Activated naive CD4-positive, alpha-beta T cell treated with anti-CD3 and anti-CD28 coated beads, Interleukin-2, amount 50 U/mL, for 24 hours (primary cell): ENCODE data around the gene QRSL1.

Source experiments
- H3K27ac Mint-ChIP-seq: one replicate; pipeline ENCODE4 v1.8.0; 2021; ENCODE audit warnings: mild to moderate bottlenecking, mixed read lengths
- H3K27me3 Mint-ChIP-seq: one replicate; pipeline ENCODE4 v1.8.0; 2021; ENCODE audit warnings: mixed read lengths
- H3K36me3 Mint-ChIP-seq: one replicate; pipeline ENCODE4 v1.8.0; 2021; ENCODE audit warnings: mixed read lengths
- H3K4me1 Mint-ChIP-seq: one replicate; pipeline ENCODE4 v1.8.0; 2021; ENCODE audit warnings: mixed read lengths
- H3K4me3 Mint-ChIP-seq: one replicate; pipeline ENCODE4 v1.8.0; 2021; ENCODE audit warnings: mild to moderate bottlenecking, mixed read lengths
- H3K9me3 Mint-ChIP-seq: one replicate; pipeline ENCODE4 v1.8.0; 2021; ENCODE audit warnings: mixed read lengths

QRSL1 gene

DNA sequence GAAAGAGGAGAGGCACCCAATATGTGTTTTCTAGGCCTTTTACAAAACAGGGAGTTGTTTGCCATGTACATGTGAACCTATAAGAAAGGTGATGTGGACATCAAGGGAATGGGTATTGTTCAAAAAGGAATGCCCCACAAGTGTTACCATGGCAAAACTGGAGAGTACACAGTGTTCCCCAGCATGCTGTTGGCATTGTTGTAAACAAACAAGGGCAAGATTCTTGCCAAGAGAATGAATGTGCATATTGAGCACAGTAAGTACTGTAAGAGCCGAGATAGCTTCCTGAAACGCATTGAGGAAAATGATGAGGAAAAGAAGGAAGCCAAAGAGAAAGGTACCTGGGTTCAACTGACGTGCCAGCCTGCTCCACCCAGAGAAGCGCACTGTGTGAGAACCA, 13.1 kb downstream of the QRSL1 start:
- Mint-ChIP-seq H3K36me3 (peaks cover 13% of the 10 kb centered on the region), H3K4me3 (no peak overlapping the region), H3K27ac (no peak overlapping the region), H3K27me3 (no peaks in the 10 kb centered on the region), H3K9me3 (no peaks in the 10 kb centered on the region), H3K4me1 (peaks cover 17% of the 10 kb centered on the region)

DNA sequence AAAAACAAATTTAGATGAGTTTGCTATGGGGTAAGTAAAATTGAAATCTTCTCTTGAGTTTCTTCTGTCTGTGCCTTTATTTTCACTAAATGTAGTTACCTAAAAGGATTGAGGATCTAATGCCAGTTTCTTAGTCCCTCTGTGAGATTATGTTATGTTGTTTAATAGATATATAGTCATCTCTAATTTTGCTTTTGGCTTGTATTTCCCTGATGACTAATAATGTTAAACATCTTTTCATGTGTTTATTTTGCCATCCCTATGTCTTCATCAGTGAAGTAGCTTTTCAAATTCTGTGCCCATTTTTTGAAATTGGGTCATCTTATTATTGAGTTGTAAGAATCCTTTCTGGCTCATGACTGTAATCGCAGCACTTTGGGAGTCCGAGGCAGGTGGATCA, 13.7 kb downstream of the QRSL1 start:
- H3K9me3 Mint-ChIP-seq = no peaks in the 10 kb centered on the region
- no peak overlapping the region for H3K27ac Mint-ChIP-seq
- no peaks in the 10 kb centered on the region for H3K27me3 Mint-ChIP-seq
- no peak overlapping the region for H3K4me3 Mint-ChIP-seq
- peaks cover 13% of the 10 kb centered on the region for H3K36me3 Mint-ChIP-seq
- H3K4me1 Mint-ChIP-seq = peaks cover 11% of the 10 kb centered on the region

DNA sequence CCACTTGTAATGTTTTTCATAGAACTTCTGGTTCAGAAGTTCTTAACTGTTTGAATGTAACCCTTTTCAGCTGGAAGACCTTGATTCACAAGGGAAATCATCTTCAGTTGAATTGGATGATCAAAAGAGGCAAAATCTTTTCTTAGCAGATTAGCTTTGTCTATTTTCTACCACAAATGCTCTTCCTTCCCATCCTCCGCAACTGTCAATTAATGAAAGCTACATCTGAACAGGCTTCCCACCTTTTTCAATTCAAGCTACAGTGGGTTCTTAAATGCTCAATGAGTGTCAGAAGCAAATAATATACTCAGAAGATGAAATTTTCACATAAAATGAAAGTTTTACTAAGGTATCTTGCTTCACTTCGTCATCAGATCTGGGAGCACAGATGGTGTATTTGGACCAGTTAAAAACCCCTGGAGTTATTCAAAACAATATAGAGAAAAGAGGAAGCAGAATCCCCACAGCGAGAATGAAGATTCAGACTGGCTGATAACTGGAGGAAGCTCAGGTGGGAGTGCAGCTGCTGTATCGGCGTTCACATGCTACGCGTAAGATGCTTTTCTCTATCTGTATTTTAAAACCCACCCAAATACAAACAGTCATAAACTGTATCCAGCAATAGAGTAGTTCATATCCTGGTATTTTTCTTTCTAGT, 19.4 kb downstream of the QRSL1 start:
- no peaks in the 10 kb centered on the region for H3K27me3 Mint-ChIP-seq
- peaks cover 13% of the 10 kb centered on the region for H3K36me3 Mint-ChIP-seq
- H3K27ac Mint-ChIP-seq = no peak overlapping the region
- H3K4me3 Mint-ChIP-seq = no peak overlapping the region
- H3K4me1 Mint-ChIP-seq = no peaks in the 10 kb centered on the region
- H3K9me3 Mint-ChIP-seq = no peaks in the 10 kb centered on the region

DNA sequence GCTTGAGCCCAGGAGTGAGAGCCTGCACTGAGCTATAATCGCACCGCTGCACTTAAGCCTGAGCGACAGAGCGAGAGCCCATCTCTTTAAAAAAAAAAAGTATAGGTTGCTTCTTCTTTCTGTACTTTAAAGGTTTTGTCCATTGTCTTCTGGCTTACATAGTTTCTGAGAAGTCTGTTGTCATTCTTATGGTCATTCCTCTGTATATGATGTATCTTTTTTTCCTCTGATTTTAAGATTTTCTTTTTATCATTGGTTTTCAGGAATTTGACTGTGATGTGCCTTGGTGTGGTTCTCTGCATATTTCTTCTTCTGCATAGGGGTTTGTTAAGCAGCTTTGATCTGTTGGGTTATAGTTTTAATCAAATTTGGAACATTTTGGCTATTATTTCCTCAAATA, 29.1 kb downstream of the QRSL1 start:
- Mint-ChIP-seq H3K4me3 (no peak overlapping the region), H3K27me3 (no peaks in the 10 kb centered on the region), H3K9me3 (peaks cover 4% of the 10 kb centered on the region), H3K27ac (no peak overlapping the region), H3K36me3 (peaks cover 45% of the 10 kb centered on the region), H3K4me1 (no peaks in the 10 kb centered on the region)

DNA sequence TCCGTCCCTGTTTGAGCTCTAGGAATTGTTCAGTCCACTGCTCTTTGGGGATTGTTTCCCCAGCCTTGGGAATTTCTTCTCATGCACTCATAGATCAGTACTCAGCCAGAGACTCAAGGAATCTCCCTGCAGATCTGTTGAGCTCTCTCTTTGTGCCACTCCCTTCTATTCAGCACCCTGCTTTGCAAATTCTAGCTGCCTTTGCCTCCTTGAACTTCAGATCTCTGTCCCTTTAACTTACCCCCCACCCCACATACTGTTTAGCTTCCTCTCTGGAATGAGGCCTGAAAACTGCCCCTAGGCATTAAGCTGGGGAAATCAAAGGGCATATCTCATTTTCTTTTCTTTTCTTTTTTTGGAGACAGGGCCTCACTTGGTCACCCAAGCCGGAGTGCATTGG, 30.5 kb downstream of the QRSL1 start:
- H3K9me3 Mint-ChIP-seq = peaks cover 4% of the 10 kb centered on the region
- H3K27ac Mint-ChIP-seq = no peak overlapping the region
- H3K4me1 Mint-ChIP-seq = peaks cover 4% of the 10 kb centered on the region
- no peak overlapping the region for H3K4me3 Mint-ChIP-seq
- H3K27me3 Mint-ChIP-seq = no peaks in the 10 kb centered on the region
- peaks cover 47% of the 10 kb centered on the region for H3K36me3 Mint-ChIP-seq

DNA sequence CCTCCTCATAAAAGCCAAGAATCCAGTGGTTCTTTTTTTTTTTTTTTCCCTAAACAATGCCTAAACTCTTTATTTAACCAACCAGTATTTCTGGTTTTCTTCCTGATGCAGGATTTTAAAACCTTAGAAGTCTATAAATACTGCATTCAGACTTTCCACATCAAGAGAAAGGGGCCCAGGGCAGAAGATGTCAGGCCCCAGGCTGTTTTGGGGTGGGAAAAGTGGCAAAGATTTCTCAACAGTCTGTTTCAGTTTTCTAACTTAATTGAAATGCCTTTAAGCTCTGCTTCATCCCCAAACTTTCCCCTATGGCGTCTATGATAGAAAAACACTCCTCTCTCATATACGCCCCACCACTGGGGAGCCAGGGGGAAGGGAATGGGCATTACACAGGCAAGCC, 33.1 kb downstream of the QRSL1 start:
- Mint-ChIP-seq H3K9me3 (peaks cover under 1% of the 10 kb centered on the region), H3K27me3 (no peaks in the 10 kb centered on the region), H3K27ac (no peak overlapping the region), H3K4me1 (peaks cover 4% of the 10 kb centered on the region), H3K4me3 (no peak overlapping the region), H3K36me3 (peaks cover 39% of the 10 kb centered on the region)

DNA sequence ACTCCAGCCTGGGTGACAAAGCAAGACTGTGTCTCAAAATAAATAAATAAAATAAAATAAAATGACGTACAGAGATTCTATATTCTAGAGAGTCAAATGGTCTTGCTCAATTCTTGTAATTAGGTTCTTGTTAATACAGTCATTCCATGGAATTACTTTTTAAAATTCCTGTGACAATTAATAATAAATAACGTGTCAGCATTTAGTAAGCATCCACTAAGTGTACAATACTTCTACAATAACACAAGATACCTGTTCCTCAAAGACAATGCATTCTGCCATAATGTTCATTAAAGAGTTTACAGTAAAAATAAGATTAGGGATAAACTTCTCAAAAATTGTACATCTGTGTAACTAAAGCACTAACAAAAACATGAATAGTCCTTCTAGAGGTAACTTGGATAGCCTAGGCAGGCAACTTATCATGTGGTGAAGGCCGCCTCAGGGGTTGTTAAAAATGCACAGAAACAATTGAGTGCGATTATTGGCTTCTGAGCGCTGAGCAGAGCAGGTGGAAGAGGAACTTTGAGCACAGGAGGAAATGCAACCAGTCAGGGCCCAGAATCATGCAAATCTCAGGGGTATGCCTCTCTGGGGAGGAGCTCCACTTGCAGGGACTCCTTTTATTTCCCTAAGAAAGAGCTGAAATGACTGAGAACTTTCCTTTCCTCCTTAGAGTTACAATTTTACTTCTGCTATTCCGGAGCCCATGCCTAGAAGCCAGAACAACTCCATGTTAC, 37.1 kb downstream of the QRSL1 start:
- Mint-ChIP-seq H3K4me3 (no peak overlapping the region), H3K27ac (no peak overlapping the region), H3K36me3 (peaks cover 19% of the 10 kb centered on the region), H3K9me3 (no peaks in the 10 kb centered on the region), H3K27me3 (no peaks in the 10 kb centered on the region), H3K4me1 (peaks cover 4% of the 10 kb centered on the region)

DNA sequence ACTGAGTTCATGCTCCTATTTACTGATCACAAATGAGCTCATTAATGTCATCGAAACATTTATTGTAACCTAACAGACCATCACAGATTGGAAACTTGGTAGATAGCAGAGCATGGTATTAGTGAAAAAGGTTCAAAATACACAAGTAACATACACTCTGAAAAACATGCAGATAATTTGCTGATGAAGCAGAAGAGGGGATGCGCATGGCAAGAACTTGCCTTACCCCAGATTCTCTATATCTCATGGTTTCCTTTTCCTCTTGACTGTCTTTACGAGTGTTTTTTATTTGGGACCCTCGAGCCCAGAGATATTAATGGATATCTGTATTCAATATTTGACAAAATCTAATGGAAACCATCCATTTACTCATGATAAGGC, 37.6 kb downstream of the QRSL1 start:
- H3K4me3 Mint-ChIP-seq = no peak overlapping the region
- no peak overlapping the region for H3K27ac Mint-ChIP-seq
- H3K4me1 Mint-ChIP-seq = peaks cover 4% of the 10 kb centered on the region
- H3K27me3 Mint-ChIP-seq = no peaks in the 10 kb centered on the region
- peaks cover 19% of the 10 kb centered on the region for H3K36me3 Mint-ChIP-seq
- no peaks in the 10 kb centered on the region for H3K9me3 Mint-ChIP-seq

DNA sequence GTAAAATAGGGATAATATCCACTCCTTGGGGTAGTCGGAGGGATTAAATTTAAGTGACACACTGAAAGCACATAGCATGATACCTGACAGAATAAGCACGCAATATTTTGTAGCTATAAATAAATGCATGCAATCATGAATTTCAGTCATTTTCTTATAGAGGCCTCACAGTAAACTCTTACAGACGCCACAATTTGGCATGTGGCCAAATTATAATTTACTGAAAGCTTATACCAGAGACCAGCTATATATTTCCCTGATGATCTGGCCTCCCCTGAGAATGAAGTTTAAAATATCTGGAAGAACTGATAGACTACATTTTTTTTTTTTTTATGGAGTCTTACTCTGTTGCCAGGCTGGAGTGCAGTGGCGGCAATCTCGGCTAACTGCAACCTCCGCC, 40.9 kb downstream of the QRSL1 start:
- peaks cover 4% of the 10 kb centered on the region for H3K36me3 Mint-ChIP-seq
- H3K4me1 Mint-ChIP-seq = no peaks in the 10 kb centered on the region
- no peak overlapping the region for H3K27ac Mint-ChIP-seq
- H3K4me3 Mint-ChIP-seq = no peak overlapping the region
- H3K9me3 Mint-ChIP-seq = no peaks in the 10 kb centered on the region
- H3K27me3 Mint-ChIP-seq = no peaks in the 10 kb centered on the region

DNA sequence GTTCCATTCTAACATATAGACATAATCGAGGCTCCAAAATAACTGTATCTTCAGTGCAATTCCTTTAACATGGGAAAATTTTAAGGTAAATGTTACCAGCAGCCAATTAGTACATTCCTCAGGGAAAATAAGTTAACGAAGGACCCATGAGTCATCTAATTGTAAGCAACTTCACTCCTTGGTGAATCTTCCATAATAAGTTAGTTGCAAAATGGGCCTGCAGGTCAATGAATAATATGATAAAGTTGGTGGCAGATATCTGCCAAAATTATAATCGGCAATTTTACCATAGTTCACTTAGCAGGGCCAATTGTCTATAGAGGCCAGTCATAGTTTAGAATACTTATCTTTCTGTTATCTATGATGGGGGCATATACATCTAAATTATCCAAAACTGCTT, 42.3 kb downstream of the QRSL1 start:
- Mint-ChIP-seq H3K4me3 (no peak overlapping the region), H3K27me3 (no peaks in the 10 kb centered on the region), H3K9me3 (no peaks in the 10 kb centered on the region), H3K4me1 (no peaks in the 10 kb centered on the region), H3K27ac (no peak overlapping the region), H3K36me3 (peaks cover 1% of the 10 kb centered on the region)

DNA sequence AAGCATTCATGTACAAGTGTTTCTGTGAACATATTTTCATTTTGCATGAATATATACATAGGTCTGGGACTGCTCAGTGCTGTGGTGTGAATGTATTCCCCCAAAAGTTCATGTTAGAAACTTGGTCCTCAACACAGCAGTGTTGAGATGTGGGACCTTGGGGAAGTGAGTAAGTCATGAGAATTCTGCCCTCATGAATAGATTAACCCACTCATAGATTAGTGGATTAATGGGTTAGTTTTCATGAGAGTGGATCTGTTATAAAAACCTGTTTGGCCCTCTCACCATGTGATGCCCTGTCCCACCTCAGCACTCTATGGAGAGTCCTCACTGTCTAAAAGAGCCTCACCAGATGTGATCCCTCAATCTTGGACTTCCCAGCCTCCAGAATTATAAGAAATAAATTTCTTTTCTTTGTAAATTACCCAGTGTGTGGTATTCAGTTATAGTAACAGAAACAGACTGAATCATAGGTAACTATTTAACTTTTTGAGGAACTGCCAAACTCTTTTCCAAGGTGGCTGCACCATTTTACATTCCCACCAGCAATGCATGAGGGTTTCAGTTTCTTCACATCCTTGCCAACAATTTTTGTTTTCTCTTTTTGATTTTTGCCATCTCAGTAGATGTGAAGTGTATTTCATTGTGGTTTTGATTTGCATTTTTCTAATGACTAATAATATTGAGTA, 45.3 kb downstream of the QRSL1 start:
- H3K4me1 Mint-ChIP-seq = no peaks in the 10 kb centered on the region
- H3K27me3 Mint-ChIP-seq = no peaks in the 10 kb centered on the region
- H3K9me3 Mint-ChIP-seq = no peaks in the 10 kb centered on the region
- H3K27ac Mint-ChIP-seq = no peak overlapping the region
- H3K4me3 Mint-ChIP-seq = no peak overlapping the region
- no peaks in the 10 kb centered on the region for H3K36me3 Mint-ChIP-seq

DNA sequence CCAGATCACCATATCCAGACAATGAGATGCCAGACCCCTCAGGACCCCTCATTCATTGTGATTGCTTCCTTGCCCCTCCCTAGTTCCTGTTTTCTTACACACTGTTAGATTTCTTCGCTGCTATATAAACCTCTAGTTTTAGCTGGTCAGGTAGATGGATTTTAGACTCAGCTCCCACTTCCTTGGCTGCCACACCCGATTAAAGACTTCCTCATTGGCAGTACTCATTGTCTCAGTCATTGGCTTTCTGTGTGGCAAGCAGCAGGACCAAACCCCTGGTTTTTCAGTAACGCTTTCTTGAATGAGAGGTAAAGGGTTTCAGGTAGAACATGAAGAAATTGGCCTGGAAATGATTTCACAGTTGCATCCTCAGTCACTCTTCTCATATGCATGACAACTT, 47.9 kb downstream of the QRSL1 start:
- Mint-ChIP-seq H3K4me1 (no peaks in the 10 kb centered on the region), H3K36me3 (no peaks in the 10 kb centered on the region), H3K27me3 (no peaks in the 10 kb centered on the region), H3K27ac (no peak overlapping the region), H3K4me3 (no peak overlapping the region), H3K9me3 (no peaks in the 10 kb centered on the region)

DNA sequence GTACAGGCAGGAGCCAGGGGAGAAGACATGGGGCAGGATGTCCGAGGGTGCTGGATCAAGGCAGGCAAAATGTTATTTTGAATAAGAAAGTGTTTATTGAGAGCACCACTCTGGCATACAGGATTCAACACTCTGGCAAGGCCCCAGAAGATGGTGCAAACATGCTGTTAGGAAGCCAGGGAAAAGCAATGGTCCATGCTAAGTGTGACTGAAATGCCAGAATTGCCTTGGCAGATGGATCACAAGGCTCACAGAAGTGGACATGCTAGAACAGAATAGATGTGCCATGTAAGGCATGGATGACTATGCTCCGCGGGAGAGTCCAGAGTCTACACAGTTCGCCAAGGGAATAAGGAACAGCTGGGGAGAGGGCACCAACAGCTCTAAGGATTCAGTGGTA, 54.6 kb downstream of the QRSL1 start:
- no peak overlapping the region for H3K4me3 Mint-ChIP-seq
- no peak overlapping the region for H3K27ac Mint-ChIP-seq
- H3K27me3 Mint-ChIP-seq = no peaks in the 10 kb centered on the region
- H3K9me3 Mint-ChIP-seq = no peaks in the 10 kb centered on the region
- H3K4me1 Mint-ChIP-seq = no peaks in the 10 kb centered on the region
- H3K36me3 Mint-ChIP-seq = no peaks in the 10 kb centered on the region

DNA sequence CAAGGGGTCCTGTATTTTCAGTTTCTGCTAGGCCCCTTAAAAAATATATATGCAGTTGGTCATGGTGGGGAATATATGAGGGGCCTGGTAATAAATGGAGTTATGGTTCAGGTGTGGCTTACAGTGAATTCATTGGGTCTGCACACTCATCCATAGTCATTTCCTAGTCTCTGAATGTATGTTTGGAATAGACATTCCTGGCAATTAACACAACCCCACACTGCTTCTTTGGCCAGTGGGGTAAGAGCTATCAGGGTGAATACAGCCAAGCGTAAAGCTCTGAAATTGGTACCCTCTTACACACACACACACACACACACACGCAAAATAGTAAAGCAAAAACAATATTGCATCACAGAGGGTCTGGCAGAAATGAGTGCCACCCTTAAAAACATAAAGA, 56.5 kb downstream of the QRSL1 start:
- Mint-ChIP-seq H3K27ac (no peak overlapping the region), H3K27me3 (no peaks in the 10 kb centered on the region), H3K4me3 (no peak overlapping the region), H3K36me3 (no peaks in the 10 kb centered on the region), H3K9me3 (no peaks in the 10 kb centered on the region), H3K4me1 (no peaks in the 10 kb centered on the region)

DNA sequence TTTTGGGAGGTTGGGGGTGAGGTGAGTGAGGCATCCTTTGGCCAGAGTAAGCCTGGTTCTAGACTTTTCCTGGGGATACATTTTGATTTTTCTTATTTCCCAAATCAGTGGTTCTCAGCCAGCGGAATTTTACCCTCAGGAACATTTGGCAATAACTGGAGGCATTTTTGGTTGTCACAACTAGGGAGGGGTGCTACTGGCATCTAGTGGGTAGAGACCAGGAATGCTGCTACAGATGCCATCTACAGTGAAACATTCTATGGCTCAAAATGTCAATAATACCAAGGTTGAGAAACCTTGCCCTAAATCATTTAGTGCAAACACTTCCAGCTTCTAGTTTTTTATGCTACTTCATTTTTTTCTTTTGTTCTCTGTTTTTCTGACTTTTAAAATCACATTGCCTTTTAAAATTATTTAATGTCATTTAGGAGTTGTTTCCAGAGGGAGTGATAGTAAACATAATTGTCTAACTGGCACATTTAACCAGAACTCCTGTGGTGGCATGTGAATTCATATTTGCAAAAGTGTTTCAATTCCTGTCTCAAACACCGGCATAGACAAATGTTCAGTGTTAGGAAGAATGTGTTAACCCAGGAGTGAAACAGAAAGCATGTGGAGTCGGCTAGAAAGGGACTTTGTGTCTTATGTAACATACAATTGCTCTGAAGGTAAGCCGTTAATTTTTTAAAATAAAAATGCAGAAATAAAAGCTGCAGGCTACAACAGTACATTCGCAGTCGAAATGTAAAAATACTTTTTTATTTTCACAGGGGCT, 59.0 kb downstream of the QRSL1 start:
- Mint-ChIP-seq H3K36me3 (no peaks in the 10 kb centered on the region), H3K4me1 (no peaks in the 10 kb centered on the region), H3K9me3 (no peaks in the 10 kb centered on the region), H3K27ac (no peak overlapping the region), H3K4me3 (no peak overlapping the region), H3K27me3 (no peaks in the 10 kb centered on the region)
